Stimulated activated CD4-positive, alpha-beta T cell treated with anti-CD3 and anti-CD28 coated beads, Interleukin-2, amount 100 ng/mL, for 48 hours (primary cell): ENCODE results near the gene TMBIM1.

Experiments used
- DNase-seq, 2 donors: peaks; one replicate each; pipeline ENCODE4 v3.0.0-alpha.2; 2020

Gene TMBIM1

DNA sequence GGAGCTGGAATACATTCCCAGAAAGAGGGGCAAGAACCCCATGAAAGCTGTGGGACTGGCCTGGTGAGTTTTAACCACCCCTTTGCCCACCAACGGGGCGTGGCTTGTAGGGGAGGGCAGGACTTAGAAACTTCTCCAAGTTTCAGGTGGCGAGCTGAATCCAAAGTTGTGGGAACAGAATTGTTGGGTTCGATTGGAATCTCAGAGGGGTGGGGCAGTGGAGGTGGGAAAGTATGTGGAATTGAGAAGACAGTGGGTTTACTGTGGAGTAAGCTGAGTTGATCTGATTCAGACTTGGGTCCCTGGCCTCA is 20.9 kb downstream of the TMBIM1 start:
- DNase-seq = no peak

DNA sequence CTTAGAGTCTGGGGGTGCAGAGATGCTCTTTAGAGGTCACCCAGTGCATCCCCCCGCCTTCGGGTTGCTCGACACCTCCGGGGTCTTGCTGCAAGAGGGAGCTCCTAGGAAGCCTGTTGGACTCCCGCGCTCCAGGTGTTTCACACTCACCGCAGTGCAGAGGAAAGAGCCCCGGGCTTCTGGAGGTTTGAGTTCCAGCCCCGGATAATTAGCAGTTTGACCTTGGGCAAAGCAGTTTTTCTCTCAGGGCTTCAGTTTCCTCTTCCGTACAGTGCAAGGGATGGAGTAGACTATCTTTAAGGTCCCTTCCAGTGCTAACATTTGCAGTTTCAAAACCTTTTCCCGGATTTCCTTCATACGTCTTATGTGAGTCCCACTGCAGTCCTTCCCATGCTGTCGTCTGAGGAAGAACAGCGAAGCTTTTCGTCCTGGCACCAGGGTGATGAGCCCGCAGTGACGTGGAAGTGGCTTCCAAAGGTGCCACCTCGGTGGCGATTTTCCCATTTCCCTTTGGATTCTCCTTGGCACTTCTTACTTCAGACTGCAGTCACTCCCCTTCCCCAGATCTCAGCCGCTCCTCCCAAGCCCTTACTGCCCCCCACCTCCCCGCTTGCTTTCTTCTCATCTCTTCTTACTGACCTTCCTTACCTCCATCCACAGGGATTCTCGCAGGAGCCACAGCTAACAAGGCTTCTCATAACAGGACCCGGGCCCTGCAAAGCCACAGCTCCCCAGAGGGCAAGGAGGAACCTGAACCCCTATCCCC is 21.4 kb downstream of the TMBIM1 start:
- no peak for DNase-seq

DNA sequence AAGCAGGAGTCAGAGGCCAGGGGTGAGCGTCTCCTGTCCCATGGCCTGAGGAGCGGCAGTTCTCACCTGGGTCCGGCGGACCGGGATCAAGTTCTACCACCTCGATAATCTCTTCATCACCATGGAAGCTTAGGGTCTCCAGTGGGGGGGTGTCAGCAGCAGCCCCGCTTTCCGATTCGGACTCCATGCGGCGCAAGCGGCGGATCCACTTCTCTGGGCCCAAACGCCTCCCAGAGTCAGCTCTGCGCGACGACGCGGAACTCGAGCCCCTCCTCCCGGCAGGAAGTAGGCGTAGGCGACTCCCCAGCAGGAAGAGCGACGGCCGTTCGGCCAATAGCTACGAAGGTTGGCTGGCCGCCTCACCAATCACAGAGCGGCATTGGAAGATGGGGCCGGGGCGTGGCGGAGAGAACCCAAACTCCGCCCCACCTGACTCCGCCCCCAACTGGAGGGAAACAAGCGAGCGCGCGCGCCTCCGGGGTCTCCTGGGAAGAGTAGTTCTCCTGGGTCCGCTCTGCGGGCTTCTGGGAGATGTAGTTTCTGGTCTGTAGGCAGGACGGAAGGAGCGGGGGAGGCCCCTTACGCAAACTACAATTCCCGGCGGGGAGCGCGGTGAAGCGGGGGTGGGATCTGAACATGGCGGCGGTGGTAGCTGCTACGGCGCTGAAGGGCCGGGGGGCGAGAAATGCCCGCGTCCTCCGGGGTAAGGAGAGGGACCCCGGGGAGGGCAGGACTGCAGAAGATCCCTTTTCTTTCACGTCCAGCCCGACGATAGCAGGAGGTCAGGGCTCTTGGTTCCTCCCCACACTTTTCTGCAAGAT is 22.2 kb downstream of the TMBIM1 start, which contains the start of the genes AAMP and PNKD:
Gene AAMP, minus strand, starts transcription at position 238 of the 821 bp plus-strand sequence. Its CDS starts 51 bp downstream, at position 187.
Gene PNKD, plus strand, starts transcription at position 620 of the 821 bp plus-strand sequence. Its CDS starts 17 bp downstream, at position 637.
- DNase-seq = peak; percentile 100

DNA sequence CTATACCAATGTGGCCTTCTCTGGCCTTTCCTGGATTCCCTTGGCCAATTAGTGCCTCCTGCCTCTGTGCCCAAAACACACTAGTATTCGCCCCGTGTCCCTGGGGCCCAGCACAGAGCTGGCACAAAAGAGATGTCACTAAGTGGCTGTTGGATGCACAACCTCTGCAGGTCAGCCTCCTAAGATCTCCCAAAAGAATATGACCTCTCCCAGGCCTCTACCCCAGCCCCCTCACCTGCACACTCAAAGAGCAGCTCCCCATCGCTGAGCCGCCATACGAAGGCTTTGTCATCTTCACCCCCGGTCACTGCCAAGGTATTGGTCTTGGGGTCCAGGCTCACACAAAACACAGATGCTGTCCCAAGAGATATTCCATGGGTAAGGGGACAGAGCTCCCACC is 25.0 kb downstream of the TMBIM1 start:
- DNase-seq = no peak

DNA sequence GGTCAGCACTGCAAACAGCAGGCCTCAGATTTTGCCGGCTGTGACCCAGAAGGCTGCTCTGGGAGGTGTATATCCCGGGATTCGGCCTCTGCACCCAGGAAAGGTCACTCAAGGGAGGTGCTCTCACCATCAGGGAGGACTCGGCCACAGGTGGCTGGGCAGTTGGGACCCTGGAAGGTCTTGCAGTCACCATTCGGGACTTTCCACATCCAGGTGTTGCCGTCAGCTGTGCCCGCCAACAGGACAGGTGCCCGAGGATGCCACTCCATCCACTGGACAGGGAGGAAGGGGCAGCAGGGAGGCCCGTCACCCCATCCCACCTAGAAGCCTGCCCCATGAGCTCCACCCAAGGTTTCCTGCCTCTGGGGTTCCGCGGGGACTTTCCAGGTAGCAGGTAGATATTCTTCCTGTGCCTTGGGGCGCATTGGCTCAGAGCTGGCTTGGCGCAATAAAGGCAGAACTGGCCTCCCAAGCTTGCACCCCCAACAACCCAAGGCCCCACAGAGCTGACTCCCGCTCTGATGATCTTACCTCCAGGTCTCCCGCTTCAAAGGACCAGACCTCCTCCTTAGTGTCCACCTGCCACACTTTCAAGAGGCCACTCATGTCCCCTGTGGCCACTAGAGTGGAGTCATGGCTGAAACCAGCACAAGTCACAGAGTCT is 25.9 kb downstream of the TMBIM1 start:
- DNase-seq = no peak

DNA sequence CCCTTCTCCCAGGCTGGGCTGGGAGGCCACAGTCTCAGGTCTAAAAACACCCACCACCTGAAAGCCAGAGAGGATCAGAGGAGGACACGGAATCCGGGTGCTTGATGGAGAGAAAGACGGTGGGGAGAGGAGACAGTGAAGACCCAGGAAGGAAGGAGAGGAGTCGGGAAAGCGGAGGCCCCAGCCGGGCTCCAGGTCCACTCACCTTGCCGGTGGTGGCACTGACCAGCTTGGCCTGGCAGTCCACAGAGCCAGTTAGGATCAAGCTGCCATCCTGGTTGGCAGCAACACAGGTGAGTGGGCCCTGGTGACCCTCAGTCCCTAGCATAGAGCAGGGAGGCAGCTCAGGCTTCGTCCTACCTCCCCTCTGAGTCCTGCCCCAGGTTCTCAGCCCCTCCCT is 26.7 kb downstream of the TMBIM1 start:
- no peak for DNase-seq

DNA sequence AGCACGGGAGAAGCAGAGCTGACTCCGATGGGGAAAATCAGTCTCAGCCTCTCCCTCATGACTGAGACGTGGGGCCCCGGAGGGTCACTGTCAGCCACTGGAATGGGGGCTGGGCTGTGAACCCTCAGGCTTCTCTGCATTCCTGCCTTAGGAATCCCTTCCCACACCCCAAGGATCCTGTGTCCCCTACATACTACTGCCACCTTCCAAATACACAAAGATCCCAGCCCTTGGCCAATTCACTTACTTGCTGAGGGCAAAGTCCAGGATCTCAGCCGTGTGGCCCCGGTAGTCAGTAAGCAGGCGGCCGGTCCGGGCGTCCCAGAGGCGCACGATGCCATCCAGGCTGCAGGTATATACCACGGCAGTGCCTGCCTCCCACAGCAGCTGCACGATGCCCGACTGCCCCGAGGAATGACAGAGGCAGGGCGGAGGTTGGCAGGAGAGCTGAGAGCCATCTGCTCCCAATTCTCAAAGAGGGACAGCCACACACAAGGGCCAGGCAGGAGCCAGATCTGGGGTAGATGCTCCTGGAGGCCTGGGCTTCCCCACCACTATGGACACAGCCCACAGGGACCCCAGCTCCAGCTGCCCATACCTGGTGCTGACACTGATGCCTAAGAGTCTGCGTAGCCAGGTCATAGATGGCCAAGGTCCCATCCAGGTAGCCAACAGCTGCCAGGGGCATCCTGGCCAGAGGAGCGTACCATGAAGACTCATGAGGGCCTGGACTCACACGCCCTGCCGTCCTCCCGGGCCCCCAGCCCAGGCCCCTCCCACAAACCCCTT is 27.3 kb downstream of the TMBIM1 start:
- DNase-seq = no peak

DNA sequence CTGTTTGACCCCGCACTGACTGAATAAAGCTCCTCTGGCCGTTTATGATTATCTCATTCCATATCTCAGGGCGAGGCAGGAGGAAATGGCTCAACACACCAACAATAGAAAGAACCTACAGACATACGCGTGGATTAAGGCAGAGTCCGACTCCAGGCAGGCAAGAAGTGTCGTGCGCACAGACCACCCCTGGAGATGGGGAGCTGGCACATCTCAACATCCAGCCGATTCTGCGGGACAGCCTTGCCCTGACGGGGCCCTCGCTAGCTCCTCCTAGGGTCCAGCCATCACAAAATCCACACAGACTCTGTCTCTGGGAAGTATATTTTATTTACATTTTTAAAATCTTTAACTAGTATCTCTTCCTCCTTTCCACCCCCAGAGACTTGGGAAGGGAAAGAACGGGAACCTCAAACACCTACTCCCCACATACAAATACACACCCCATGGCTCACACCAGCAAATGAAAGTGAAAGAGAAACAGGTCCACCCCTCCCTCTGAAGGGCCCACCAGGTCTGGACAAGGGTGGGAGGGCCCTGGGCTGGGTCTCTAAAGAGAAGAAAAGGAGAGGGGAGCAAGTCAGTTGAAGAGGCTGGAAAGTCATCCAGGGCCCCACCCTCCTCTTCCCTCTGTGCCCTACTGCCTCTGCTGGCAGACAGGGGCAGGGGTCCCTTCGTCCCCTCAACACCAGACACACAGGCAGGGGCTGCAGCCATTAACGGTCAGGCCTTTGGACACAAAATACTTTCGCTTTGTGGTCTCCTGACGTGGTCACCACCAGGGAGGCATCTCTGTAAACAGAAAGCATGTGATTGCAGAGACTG is 28.3 kb downstream of the TMBIM1 start:
- no peak for DNase-seq

DNA sequence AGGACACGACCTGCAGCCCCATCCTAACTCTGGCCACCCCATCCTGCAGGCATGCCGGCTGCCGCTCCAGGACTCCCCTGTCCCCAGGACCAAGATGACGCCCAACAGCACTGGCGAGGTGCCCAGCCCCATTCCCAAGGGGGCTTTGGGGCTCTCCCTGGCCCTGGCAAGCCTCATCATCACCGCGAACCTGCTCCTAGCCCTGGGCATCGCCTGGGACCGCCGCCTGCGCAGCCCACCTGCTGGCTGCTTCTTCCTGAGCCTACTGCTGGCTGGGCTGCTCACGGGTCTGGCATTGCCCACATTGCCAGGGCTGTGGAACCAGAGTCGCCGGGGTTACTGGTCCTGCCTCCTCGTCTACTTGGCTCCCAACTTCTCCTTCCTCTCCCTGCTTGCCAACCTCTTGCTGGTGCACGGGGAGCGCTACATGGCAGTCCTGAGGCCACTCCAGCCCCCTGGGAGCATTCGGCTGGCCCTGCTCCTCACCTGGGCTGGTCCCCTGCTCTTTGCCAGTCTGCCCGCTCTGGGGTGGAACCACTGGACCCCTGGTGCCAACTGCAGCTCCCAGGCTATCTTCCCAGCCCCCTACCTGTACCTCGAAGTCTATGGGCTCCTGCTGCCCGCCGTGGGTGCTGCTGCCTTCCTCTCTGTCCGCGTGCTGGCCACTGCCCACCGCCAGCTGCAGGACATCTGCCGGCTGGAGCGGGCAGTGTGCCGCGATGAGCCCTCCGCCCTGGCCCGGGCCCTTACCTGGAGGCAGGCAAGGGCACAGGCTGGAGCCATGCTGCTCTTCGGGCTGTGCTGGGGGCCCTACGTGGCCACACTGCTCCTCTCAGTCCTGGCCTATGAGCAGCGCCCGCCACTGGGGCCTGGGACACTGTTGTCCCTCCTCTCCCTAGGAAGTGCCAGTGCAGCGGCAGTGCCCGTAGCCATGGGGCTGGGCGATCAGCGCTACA is 29.4 kb downstream of the TMBIM1 start:
- no peak for DNase-seq

DNA sequence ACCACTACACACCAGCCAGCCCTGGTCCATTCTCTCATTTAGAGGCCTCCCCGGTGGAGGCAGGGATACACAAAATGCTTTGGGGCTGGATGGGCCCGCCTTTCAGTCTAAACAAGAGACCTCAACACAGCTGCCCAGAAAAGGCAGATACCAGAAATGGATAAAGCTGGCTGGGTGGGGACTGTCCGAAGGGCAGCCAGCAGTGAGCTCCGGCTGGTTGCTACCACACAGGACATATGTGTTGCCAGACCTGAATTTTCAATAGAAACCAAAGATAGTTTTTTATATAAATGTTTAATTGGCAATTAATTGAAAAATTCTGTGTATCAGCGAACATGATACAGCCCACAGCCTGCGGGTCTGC is 30.1 kb downstream of the TMBIM1 start:
- DNase-seq = no peak

DNA sequence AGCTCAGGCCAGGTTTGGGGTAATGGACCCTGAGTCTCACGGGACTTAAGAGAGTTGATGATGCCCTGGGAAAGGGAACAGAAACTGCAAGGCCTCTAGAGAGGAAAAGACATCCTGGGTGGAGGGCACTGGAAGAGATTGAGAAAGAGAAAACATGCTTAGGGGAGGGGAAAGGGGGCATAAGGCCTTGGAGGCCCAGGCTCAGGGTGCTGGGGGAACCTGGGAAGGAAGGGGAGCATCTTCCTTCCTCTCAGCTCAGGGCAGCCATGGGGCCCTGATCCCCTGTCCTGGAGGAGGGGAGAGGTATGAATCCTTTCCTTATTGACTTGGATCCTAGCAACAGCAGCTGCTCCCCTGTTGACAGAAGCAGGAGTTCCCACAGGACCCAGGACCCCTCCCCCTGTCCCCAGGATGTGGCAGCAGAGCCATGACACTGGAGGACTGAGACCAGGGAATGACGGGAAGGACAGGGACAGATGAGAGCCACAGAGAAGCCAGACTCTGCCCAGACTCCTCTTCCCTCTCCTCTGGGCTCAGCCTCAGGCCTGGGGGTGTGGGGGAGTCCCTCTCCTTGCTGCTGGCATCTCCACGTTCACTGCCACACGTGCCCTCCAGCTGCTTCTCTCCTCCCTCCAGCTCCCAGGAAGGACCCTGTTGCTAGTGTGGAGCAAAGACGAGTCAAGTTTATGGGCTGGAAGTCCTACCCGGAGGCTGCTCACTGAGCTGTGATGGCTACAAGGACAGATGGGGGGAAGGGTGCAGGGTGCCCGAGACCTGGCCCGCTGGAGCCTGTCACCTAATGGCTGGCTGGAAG is 30.7 kb downstream of the TMBIM1 start:
- DNase-seq = no peak

DNA sequence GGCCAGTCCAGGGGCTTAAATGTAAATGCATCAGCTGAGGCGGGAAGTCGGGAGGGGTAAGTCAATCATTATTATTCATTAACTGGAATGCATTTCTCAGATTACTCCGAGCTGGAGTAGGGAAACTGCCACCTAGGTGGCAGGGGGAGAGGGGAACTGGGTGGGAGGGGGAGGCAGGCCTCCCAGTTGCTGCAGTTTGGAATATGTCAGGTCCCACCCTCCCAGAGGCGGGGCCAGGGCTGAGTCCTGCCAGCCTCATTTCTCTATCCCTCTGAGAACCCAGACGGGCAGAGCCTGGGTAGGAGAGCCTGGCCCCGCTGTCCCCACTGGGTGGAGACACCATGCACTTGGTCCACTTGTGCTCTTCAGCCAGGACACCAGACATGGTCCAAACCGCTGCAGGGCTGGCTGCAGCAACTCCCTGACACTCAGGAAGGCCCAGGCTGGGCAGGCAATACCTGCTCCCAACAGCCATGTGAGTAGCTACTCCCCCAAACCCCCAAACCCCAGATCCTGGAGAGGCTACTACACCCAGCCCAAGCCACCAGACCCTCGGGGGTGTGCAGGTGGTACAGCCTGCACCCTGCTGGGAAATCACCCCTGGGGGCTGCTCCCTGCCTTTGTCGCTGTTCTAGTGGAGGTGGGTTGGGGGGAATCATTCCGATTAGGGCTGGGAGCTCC is 31.4 kb downstream of the TMBIM1 start, which contains the start of gene GPBAR1:
Gene GPBAR1, plus strand, starts transcription at position 274 of the 681 bp plus-strand sequence. CDS start 1,710 bp downstream, outside the sequence.
- no peak for DNase-seq

DNA sequence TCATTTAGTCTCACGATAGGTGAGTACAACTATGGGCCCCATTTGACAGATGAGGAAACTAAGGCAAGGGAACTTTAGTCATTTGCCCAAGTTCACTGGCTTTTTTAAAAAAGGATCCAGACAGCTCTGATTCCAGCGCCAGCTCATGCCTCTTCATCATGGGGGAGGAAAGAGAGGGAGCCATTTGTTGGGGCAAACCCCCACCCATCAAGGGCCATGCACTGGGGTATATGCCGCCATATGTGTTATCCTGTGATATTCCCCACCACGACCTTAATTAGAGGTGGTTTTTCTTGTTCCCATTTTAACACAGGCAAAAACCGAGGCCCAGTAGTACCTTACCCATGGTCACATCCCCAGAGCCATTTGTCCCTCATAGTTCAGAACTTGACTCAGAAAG is 32.1 kb downstream of the TMBIM1 start:
- no peak for DNase-seq

DNA sequence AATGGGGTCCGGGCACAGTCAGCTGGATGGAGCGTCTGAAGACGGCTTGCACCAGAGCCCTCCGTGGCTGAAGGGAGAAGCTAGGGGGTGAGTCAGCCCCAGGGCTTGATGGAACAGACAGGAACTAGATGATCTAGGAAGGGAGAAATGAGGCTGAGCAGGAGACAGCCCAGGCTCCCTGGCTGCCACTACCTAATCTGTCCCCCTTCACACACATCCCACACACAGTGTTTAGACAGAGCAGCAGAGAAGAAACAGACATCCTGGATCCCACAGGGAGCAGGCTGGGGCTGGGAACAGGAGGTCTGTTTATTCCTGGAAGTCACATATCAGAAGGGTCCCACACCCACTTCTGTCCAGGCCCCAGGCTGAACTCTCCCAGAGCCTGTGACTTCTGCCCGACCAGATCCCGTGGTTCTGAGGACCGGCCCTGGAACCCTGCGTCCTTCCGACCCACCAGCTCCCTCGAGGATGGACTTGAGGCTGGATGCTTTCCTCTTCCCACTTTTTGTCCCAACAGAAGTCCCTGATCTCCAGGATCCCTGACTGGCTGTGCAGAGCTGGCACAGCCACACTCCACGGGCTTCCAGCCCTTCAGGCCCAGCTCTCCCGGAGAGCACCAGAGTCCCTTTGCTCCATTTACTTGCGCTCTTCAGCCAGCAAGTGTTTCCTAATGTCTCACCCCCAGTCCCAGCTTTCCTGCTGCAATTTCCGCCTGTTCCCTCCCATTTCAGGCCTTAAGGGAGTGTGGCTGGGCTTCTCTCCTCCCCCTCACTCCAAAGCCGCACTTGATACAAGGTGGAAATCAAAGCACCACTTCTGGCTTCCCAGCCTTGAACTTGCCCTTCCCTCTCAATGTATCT is 33.0 kb downstream of the TMBIM1 start:
- DNase-seq = no peak

DNA sequence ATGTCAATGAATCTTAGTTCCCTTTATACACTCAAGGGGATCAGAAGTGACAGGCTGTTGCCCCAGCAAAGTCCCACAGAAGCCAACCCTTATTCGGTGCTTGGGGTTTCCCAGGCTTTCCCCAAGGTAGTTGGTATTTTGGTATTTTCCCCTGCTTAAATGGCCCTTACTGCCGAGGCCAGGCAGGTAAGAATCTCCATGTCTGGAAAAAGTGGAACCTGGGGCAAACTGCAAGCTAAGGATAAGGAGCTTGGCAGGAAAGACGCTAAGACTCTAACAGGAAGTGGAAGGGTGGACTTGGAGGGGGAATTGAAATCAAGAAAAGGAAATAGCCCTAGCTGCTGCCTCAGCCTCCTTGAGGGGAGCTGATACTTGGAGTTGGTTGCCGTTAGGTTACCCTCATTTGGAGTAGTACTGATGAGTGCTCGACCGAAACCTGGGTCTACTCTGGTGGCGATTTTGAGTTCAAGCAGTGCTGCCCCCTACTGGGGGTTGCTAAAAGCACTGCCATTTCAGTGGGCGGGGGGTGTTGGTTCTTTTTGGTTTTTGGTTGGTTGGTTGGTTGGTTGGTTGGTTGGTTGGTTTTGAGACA is 34.8 kb downstream of the TMBIM1 start:
- DNase-seq = peak; percentile 73 to 77

DNA sequence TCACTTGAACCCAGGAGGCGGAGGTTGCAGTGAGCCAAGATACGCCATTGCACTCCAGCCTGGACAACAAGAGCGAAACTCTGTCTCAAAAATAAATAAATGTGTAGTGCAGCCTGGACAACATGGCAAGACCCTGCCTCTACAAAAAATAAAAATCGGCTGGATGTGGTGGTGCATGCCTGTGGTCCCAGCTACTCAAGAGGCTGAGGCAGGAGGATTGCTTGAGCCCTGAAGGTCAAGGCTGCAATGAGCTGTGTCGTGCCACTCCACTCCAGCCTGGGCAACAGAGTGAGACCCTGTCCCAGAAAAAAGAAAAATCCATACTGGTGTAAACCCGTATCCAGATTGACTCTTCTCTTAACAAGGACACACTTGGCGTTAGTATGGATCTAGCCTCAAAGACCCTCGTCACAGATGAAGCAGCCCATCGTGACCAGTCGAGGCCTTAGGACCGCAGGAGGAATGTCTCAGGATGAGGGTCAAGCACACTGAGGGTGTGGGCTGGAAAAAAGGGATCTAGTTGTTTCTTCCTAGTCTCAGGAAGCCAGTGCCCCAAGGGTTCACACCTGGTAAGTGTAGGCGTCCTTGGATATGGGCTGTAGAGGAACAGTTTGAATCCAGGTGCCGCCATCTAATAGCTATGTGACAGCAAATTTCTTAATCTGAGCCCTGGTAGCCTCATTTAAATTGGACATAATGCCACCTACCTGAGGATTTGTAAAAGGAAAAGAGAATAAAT is 35.5 kb downstream of the TMBIM1 start:
- no peak for DNase-seq

DNA sequence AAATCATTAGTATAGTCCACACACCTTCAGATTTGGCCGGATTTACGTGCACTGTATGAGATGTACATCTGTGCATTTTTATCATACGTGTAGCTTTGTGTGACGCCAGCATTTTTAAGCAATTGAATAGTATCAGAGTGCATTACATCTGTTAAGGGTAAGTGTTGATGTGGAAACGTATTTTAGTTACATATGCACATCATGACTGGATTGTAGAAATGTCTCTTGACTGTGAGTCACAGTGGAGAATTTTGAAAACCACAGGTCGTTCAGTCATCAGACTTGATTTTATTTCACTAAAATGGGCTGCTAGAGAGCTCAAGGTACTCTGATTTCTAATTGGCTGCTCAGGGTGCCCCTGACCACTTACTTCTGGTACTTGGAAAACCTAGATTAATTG is 36.9 kb downstream of the TMBIM1 start:
- DNase-seq = no peak
